IMR-90 (cell line): ENCODE data around the gene MTMR8. TPM values are rescaled to one million over a fixed set of nuclear protein-coding genes. Genes with fewer than 3 reads are reported as not detected.

ENCODE experiments used
- ATAC-seq: fragments of 200-7000 bp; cut with Tn5 transposase; 2 replicates; pipeline ENCODE4 v1.9.1; 2020; ENCODE audit warnings: low read depth, mild to moderate bottlenecking, moderate library complexity
- BruUV-seq: library from RNA; stranded (reverse); fragments of 400-500 nt; replicated peaks from 2 replicates; lab custom pipeline; 2021; lab: Mats Ljungman, UMichigan
- CTCF ChIA-PET: fragments of 300-600 bp; formaldehyde crosslinking; extraction: SDS; loops from one replicate; lab custom pipeline; 2021; ENCODE audit warnings: antibody characterized with exemption; lab: Yijun Ruan, JAX
- POLR2A ChIA-PET: fragments of 300-600 bp; sonication (Branson Sonifier 250); formaldehyde crosslinking; loops from one replicate; lab custom pipeline; 2022; ENCODE audit warnings: antibody characterized with exemption; ENCODE audit not compliant: unreplicated experiment; lab: Charles Lee
- DNase-seq: peaks from one replicate; pipeline ENCODE4 v3.0.0; 2013
- H2AFZ ChIP-seq: replicated peaks from 2 replicates; pipeline ENCODE3; 2013; ENCODE audit warnings: low read length, mild to moderate bottlenecking; ENCODE audit not compliant: poor library complexity
- H2AK5ac ChIP-seq: 2 replicates; pipeline ENCODE4 v1.6.1; 2013; ENCODE audit warnings: low read depth, low read length, inconsistent platforms
- H2AK9ac ChIP-seq: replicated peaks from 2 replicates; pipeline ENCODE3; 2013; ENCODE audit warnings: mild to moderate bottlenecking, low read depth, low read length, moderate library complexity; ENCODE audit not compliant: poor library complexity
- H2BK120ac ChIP-seq: 2 replicates; pipeline ENCODE4 v1.6.1; 2013; ENCODE audit warnings: low read depth, low read length, inconsistent platforms
- H2BK15ac ChIP-seq: 3 replicates; pipeline ENCODE4 v1.6.1; 2013; ENCODE audit warnings: low read depth, low read length, inconsistent platforms
- H2BK20ac ChIP-seq: 2 replicates; pipeline ENCODE4 v1.6.1; 2013; ENCODE audit warnings: low read depth, mild to moderate bottlenecking, inconsistent platforms, low read length, moderate library complexity
- H2BK5ac ChIP-seq: 2 replicates; pipeline ENCODE4 v1.6.1; 2013; ENCODE audit warnings: mild to moderate bottlenecking, low read depth, low read length, inconsistent platforms; ENCODE audit not compliant: poor library complexity, severe bottlenecking
- H3K14ac ChIP-seq: replicated peaks from 2 replicates; pipeline ENCODE4 v1.6.1; 2013; ENCODE audit warnings: low read depth, low read length, inconsistent platforms
- H3K18ac ChIP-seq: 2 replicates; pipeline ENCODE4 v1.6.1; 2013; ENCODE audit warnings: low read depth, low read length, control low read depth
- H3K23ac ChIP-seq: 2 replicates; pipeline ENCODE4 v1.6.1; 2013; ENCODE audit warnings: low read depth, low read length, inconsistent platforms
- H3K27ac ChIP-seq: 2 replicates; pipeline ENCODE4 v1.5.1; 2013; ENCODE audit warnings: mild to moderate bottlenecking, control low read depth, low read length; ENCODE audit not compliant: insufficient read depth
- H3K27me3 ChIP-seq: 2 replicates; pipeline ENCODE4 v1.6.1; 2013; ENCODE audit warnings: low read length; ENCODE audit not compliant: control insufficient read depth, insufficient read depth
- H3K36me3 ChIP-seq: 2 replicates; pipeline ENCODE4 v1.6.1; 2013; ENCODE audit warnings: low read length, mixed read lengths; ENCODE audit not compliant: control insufficient read depth, insufficient read depth
- H3K4ac ChIP-seq: 2 replicates; pipeline ENCODE4 v1.6.1; 2013; ENCODE audit warnings: low read depth, low read length, inconsistent platforms
- H3K4me1 ChIP-seq: 2 replicates; pipeline ENCODE4 v1.6.1; 2013; ENCODE audit warnings: low read length, mixed read lengths; ENCODE audit not compliant: control insufficient read depth, insufficient read depth
- H3K4me2 ChIP-seq: 2 replicates; pipeline ENCODE4 v1.6.1; 2013; ENCODE audit warnings: low read depth, mild to moderate bottlenecking, control low read depth, low read length, moderate library complexity
- H3K4me3 ChIP-seq: 2 replicates; pipeline ENCODE4 v1.5.1; 2013; ENCODE audit warnings: low read depth, mild to moderate bottlenecking, control low read depth, low read length, moderate library complexity; ENCODE audit not compliant: insufficient read depth
- H3K56ac ChIP-seq: 2 replicates; pipeline ENCODE4 v1.6.1; 2013; ENCODE audit warnings: low read length, inconsistent platforms; ENCODE audit not compliant: insufficient read depth; ENCODE audit errors: extremely low read depth
- H3K79me1 ChIP-seq, 2 experiments: 2 replicates each; pipeline ENCODE4 v1.6.1; 2013; ENCODE audit warnings: low read length in 2 of 2, inconsistent platforms in 1 of 2, low read depth in 1 of 2
- H3K9ac ChIP-seq: 2 replicates; pipeline ENCODE4 v1.6.1; 2013; ENCODE audit warnings: low read depth, low read length, control low read depth
- H3K9me1 ChIP-seq: 2 replicates; pipeline ENCODE4 v1.6.1; 2013; ENCODE audit warnings: low read length, inconsistent platforms; ENCODE audit not compliant: insufficient read depth
- H3K9me3 ChIP-seq: 2 replicates; pipeline ENCODE4 v1.6.1; 2013; ENCODE audit warnings: low read length; ENCODE audit not compliant: control insufficient read depth, insufficient read depth
- H4K20me1 ChIP-seq: 2 replicates; pipeline ENCODE4 v1.6.1; 2013; ENCODE audit warnings: low read length, inconsistent platforms; ENCODE audit not compliant: insufficient read depth
- H4K5ac ChIP-seq: 2 replicates; pipeline ENCODE4 v1.6.1; 2013; ENCODE audit warnings: mild to moderate bottlenecking, low read depth, low read length, control low read depth
- H4K8ac ChIP-seq, 2 experiments: 2 replicates each; pipeline ENCODE4 v1.6.1; 2013; ENCODE audit warnings: low read depth in 2 of 2, low read length in 2 of 2, control low read depth in 1 of 2, inconsistent platforms in 1 of 2
- H4K91ac ChIP-seq: 2 replicates; pipeline ENCODE4 v1.6.1; 2013; ENCODE audit warnings: low read depth, low read length, inconsistent platforms; ENCODE audit not compliant: insufficient read depth
- CEBPB ChIP-seq: IDR thresholded peaks from 2 replicates; pipeline ENCODE4 v1.6.1; 2012; ENCODE audit warnings: low read depth, low read length, improper control_type of control experiment
- MAFK ChIP-seq: IDR thresholded peaks from 2 replicates; pipeline ENCODE4 v1.6.1; 2012; ENCODE audit warnings: low read depth, low read length, improper control_type of control experiment
- RCOR1 ChIP-seq: IDR thresholded peaks from 2 replicates; pipeline ENCODE4 v1.6.1; 2012; ENCODE audit warnings: mild to moderate bottlenecking, low read length, improper control_type of control experiment; ENCODE audit not compliant: insufficient replicate concordance
- RFX5 ChIP-seq: IDR thresholded peaks from 2 replicates; pipeline ENCODE4 v1.8.0; 2012; ENCODE audit warnings: low read depth, mild to moderate bottlenecking, low read length, moderate library complexity
- WGBS, 2 experiments: methylation state at CpG; one replicate each; pipeline versions ENCODE4 v1.1.5 to v1.1.7; 2013; ENCODE audit warnings: missing lambda C conversion rate in 2 of 2; ENCODE audit not compliant: insufficient read length in 1 of 2; ENCODE audit errors: extremely low coverage in 2 of 2; 5-methylcytosine and 5-hydroxymethylcytosine counted together
- dilution Hi-C: fragments of 300-500 bp; cut with HindIII; formaldehyde crosslinking; loops from one replicate; pipeline ENCODE4 v1.14.3; 2018; ENCODE audit warnings: low sequenced_read_pairs; ENCODE audit not compliant: unreplicated experiment
- in situ Hi-C: fragments of 300-500 bp; cut with MboI; formaldehyde crosslinking; loops from 3 replicates; pipeline ENCODE4 v1.14.3; 2019; ENCODE audit warnings: low sequenced_read_pairs, inconsistent platforms, mixed read lengths
- intact Hi-C: fragments of 100-400 bp; cut with micrococcal nuclease; formaldehyde crosslinking; loops from 2 replicates; pipeline ENCODE4 v1.10.0; 2022
- polyA plus RNA-seq, 3 experiments: library from polyadenylated mRNA; depleted of rRNA; stranded (reverse); fragments of >200 nt; gene quantifications; 2 replicates each; pipeline ENCODE4 v1.2.3, GENCODE V29; 2012; ENCODE audit warnings: low replicate concordance in 1 of 3
- total RNA-seq: library from RNA; depleted of rRNA; stranded (reverse); fragments of >200 nt; gene quantifications from 2 replicates; pipeline ENCODE4 v1.2.3, GENCODE V29; 2012

MTMR8 gene
- total and polyA plus RNA-seq, 2 of the 4 experiments (the other 2 are of a cell fraction) = not detected

DNA sequence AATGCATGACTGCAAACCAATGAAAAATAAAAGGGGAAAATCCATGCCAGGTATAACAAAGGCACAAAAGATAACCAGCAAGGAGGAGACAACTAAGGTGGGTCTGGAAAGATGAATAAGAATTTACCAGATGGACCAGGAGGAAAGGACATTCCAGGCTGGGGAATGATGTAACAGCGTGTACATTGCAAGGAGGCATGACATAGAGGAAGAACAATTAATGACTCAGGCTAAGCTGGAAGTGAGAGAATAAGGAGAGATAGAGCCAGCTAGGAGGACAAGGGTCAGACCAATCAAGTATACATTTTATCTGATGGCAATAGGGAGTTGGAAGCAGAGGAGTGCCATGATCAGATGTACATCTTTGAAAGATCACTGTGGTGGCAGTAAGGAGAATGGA is 57.0 kb downstream of the MTMR8 start:
- WGBS, 2 experiments = no CpG with 5 or more reads among the region's 1 CpG

More for the DNA sequence above, 57.0 kb downstream of the MTMR8 start:
- Histone ChIP-seq H3K4me2 (no peak overlapping the region), H2BK15ac (no peak overlapping the region), H4K91ac (no peak overlapping the region), H2AK9ac (no peak overlapping the region), H3K4me1 (no peaks in the 10 kb centered on the region), H3K9me1 (no peaks in the 10 kb centered on the region), H3K14ac (no peak overlapping the region), H3K4me3 (no peak overlapping the region), H2BK120ac (no peak overlapping the region), H3K9ac (no peak overlapping the region), H2AK5ac (no peak overlapping the region), H3K27ac (no peak overlapping the region), H2BK5ac (no peak overlapping the region), H3K56ac (no peak overlapping the region), H2BK20ac (no peak overlapping the region), H3K27me3 (no peaks in the 10 kb centered on the region), H3K4ac (no peak overlapping the region), H4K5ac (no peak overlapping the region), H2AFZ (no peak overlapping the region), H3K36me3 (no peaks in the 10 kb centered on the region), H3K79me1 (no peaks in the 10 kb centered on the region), H3K9me3 (no peaks in the 10 kb centered on the region), H3K23ac (no peak overlapping the region), H4K8ac (no peak overlapping the region), H4K20me1 (no peaks in the 10 kb centered on the region), H3K18ac (no peak overlapping the region)
- ChIA-PET CTCF (no interaction called here), POLR2A (no interaction called here)
- DNase-seq (no peak), ATAC-seq (no peak)
- no peak for TF ChIP-seq CEBPB
- no peak for TF ChIP-seq RCOR1
- TF ChIP-seq RFX5 = no peak
- no peak for TF ChIP-seq MAFK
- in situ Hi-C loops (no loop called here), dilution Hi-C loops (no loop called here), intact Hi-C loops (no loop called here)
- no TSS peak for BruUV-seq
